ENCODE measurements around the gene AARS2.

The AARS2 gene

DNA sequence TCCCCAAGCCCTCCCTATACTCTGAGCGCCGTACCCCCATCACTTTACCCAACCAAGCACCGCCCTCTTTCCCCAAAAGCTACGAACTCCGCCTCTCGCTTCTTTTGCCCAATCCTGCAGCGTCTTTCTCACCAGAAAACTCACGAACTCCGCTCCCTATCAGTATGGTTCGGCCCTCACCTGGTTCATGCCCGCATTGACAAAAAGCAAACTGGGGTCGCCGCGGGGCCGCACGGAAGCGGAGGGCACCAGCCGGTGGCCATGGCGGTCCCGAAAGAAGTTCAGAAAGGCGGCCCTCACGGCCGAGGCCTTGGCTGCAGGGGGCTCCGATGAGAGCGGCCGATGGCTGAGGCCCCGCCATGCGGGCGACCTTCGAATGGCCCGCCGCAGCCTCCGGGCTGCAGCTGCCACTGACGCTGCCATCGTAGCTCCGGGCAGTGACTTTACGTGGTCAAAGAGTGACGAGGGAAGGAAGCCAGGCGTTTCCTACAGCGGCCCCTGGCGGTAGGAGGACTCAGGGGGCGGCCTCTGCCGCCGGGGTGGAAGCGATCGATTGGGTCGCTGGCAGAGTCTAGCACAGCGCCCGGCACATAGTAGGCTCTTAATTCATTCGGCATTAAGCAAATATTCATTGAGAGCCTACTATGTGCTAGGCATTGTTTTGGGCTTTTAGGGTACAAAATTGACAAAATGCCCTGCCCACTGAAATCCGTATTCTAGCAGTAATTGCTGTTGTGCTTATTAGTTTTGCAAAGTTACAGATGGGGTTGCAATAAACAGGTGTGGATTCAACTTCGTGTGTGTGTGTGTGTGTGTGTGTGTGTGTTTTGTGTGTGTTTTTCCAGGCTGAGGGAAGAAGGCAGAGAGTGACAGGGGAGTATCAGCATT, at the start of gene AARS2:
Gene AARS2 (minus strand): TSS at position 447 of the 888 bp plus-strand sequence. CDS start 24 bp downstream, at position 423.
- peak within 1 kb of the TSS; percentile 67 for H3K4me3 ChIP-seq (ENCODE audit: control insufficient read depth, low read depth, low read length)
- peak; percentile 46 for DNase-seq (ENCODE audit: low read depth)
- TF ChIP-seq, protein P1, sequence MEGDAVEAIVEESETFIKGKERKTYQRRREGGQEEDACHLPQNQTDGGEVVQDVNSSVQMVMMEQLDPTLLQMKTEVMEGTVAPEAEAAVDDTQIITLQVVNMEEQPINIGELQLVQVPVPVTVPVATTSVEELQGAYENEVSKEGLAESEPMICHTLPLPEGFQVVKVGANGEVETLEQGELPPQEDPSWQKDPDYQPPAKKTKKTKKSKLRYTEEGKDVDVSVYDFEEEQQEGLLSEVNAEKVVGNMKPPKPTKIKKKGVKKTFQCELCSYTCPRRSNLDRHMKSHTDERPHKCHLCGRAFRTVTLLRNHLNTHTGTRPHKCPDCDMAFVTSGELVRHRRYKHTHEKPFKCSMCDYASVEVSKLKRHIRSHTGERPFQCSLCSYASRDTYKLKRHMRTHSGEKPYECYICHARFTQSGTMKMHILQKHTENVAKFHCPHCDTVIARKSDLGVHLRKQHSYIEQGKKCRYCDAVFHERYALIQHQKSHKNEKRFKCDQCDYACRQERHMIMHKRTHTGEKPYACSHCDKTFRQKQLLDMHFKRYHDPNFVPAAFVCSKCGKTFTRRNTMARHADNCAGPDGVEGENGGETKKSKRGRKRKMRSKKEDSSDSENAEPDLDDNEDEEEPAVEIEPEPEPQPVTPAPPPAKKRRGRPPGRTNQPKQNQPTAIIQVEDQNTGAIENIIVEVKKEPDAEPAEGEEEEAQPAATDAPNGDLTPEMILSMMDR (IDR thresholded peaks at IDR 0.05; ENCODE audit: control insufficient read depth, insufficient read depth, low read depth, low read length, missing control alignments), result peak; percentile 99

DNA sequence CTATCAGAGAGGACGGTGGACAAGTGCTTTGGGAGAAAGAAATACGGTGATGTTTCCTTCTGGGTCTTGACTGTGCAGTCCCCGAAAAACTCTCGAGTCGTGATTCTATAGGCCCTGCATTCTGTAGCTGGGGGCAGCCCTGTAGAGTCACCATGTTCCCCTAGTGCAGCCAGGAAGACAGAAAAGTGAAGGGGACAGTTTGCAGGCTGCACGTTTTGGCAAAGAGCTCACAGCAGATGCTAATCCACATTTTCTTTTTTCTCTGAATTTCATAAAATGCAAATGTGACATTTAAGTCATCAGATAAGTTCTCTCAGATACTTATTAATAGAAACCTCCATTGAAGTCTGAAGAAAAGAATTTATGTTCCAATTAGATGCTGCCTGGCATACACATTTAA, 48.8 kb upstream of the AARS2 start:
- H3K4me3 ChIP-seq (ENCODE audit: control insufficient read depth, low read depth, low read length), result no peak overlapping the region
- no peak for DNase-seq (ENCODE audit: low read depth)
- TF ChIP-seq, protein P1 (IDR thresholded peaks at IDR 0.05; ENCODE audit: control insufficient read depth, insufficient read depth, low read depth, low read length, missing control alignments), result no peak

DNA sequence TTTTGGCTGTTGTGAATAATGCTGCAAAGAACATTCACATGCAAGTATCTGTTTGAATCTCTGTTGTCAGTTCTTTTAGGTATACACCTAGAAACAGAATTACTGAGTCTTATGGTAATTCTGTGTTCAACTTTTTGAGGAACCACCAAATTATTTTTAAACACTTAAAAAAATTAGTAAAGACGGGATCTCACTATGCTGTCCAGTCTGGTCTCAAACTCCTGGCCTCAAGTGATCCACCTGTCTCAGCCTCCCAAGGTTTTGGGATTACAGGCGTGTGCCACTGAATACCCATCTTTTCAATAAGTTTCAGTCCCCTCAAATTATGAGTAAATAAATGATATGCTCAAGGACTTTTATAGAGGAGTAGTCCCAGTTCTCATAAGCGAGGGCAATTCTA, 46.8 kb upstream of the AARS2 start:
- TF ChIP-seq, protein P1 (IDR thresholded peaks at IDR 0.05; ENCODE audit: control insufficient read depth, insufficient read depth, low read depth, low read length, missing control alignments), result no peak
- no peak for DNase-seq (ENCODE audit: low read depth)
- H3K4me3 ChIP-seq (ENCODE audit: control insufficient read depth, low read depth, low read length), result no peak overlapping the region

DNA sequence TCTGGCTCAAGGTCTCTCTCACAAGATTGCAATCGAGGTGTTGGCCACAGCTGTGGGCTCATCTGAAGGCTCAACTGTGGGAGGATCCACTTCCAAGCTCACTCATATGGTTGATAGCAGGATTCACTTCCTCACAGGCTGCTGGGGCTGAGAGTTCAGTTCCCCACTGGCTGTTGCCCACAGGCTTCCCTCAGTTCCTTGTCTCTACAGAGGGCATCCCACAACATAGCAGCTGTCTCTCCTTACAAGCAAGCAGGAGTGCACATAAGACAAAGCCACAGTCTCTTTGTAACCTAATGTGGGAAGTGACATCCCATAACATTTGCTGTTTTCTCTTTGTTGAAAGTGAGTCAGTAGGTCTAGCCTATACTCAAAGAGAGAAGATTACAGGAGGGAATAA, 43.3 kb upstream of the AARS2 start:
- TF ChIP-seq, protein P1 (IDR thresholded peaks at IDR 0.05; ENCODE audit: control insufficient read depth, insufficient read depth, low read depth, low read length, missing control alignments), result no peak
- DNase-seq (ENCODE audit: low read depth), result no peak
- H3K4me3 ChIP-seq (ENCODE audit: control insufficient read depth, low read depth, low read length), result no peak overlapping the region

DNA sequence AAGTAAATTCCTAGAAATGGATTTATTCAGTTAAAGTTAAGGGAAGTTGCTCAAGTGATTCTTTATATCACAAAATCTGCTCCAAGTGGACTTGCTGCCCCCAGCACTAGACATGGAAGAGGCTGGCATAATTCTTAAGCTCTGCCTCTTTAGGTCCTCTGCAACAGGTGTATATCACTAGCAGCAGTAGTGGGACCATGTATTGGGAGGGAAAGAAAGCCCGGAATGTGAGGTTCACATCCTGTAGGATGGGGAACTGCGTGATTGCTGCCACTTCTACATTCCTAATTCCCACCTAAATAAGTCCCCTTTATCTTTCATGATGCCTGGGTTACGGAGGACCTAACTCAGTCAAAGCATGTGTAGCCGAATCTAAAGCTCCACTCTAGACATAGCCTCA, 42.5 kb upstream of the AARS2 start:
- DNase-seq (ENCODE audit: low read depth), result no peak
- H3K4me3 ChIP-seq (ENCODE audit: control insufficient read depth, low read depth, low read length), result no peak overlapping the region
- TF ChIP-seq, protein P1 (IDR thresholded peaks at IDR 0.05; ENCODE audit: control insufficient read depth, insufficient read depth, low read depth, low read length, missing control alignments), result no peak

DNA sequence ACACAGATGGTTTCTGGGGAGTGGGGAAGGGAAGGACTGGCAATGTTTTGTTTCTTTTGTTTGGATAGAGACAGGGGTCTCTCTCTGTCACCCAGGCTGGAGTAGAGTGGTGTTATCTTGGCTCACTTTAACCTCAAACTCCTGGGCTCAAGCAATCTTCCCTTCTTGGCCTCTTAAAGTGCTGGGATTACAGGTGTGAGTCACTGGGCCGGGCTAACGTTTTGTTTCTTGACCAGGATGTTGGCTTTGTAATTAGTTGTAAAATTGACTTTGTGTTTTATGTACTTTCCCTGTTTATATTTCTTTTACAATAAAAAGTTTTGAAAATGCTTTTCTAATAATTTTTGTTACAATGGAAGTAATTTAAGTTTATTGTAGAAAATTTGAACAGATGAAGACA, 40.2 kb upstream of the AARS2 start:
- TF ChIP-seq, protein P1 (IDR thresholded peaks at IDR 0.05; ENCODE audit: control insufficient read depth, insufficient read depth, low read depth, low read length, missing control alignments), result no peak
- DNase-seq (ENCODE audit: low read depth), result no peak
- no peak overlapping the region for H3K4me3 ChIP-seq (ENCODE audit: control insufficient read depth, low read depth, low read length)

All from AG09309 (cell line).